Measurements from ENCODE around the gene TTC7B. TPM values are rescaled to one million over a fixed set of nuclear protein-coding genes. Genes with fewer than 3 reads are reported as not detected.

Gene TTC7B
- total RNA-seq, 1 donor from 2014 or later: 46.0 TPM

DNA sequence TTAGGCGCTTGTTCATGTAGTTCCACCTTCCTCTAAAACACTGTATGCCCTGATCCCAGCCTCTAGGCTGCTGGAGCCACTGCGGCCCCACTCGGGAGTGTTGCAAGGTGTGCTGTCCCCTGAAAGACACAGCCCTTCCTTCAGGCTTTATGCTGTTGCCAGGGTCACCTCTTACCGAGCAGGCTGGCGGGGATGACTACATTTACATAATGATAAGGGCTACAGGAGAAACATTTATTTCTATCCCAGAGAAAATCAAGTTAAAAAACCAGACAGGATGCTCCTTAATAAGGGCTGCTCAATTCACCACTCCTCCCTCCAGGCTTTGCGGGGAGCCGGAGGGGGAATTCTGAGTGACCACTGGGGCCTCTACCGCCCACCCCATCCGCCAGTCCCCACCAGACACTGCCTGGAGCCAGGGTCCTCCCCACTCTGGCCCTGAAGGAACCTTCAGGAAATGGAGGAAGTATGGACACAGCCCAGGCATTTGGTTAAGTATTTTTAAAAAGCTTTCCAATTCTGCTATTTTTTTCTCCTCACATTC lies 200.6 kb downstream of the TTC7B start:
- Histone ChIP-seq H3K36me3 (ENCODE audit: control insufficient read depth, insufficient read depth, low read length) (no peaks in the 10 kb centered on the region), H3K27me3 (ENCODE audit: control insufficient read depth, insufficient read depth, low read length) (no peaks in the 10 kb centered on the region), H3K4me3 (ENCODE audit: low read depth, low read length) (no peak overlapping the region)
- TF ChIP-seq, protein P1, sequence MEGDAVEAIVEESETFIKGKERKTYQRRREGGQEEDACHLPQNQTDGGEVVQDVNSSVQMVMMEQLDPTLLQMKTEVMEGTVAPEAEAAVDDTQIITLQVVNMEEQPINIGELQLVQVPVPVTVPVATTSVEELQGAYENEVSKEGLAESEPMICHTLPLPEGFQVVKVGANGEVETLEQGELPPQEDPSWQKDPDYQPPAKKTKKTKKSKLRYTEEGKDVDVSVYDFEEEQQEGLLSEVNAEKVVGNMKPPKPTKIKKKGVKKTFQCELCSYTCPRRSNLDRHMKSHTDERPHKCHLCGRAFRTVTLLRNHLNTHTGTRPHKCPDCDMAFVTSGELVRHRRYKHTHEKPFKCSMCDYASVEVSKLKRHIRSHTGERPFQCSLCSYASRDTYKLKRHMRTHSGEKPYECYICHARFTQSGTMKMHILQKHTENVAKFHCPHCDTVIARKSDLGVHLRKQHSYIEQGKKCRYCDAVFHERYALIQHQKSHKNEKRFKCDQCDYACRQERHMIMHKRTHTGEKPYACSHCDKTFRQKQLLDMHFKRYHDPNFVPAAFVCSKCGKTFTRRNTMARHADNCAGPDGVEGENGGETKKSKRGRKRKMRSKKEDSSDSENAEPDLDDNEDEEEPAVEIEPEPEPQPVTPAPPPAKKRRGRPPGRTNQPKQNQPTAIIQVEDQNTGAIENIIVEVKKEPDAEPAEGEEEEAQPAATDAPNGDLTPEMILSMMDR (IDR thresholded peaks at IDR 0.05; ENCODE audit: insufficient read depth, low read length, poor library complexity, severe bottlenecking): no peak
- no peak for DNase-seq (ENCODE audit: low read depth)

DNA sequence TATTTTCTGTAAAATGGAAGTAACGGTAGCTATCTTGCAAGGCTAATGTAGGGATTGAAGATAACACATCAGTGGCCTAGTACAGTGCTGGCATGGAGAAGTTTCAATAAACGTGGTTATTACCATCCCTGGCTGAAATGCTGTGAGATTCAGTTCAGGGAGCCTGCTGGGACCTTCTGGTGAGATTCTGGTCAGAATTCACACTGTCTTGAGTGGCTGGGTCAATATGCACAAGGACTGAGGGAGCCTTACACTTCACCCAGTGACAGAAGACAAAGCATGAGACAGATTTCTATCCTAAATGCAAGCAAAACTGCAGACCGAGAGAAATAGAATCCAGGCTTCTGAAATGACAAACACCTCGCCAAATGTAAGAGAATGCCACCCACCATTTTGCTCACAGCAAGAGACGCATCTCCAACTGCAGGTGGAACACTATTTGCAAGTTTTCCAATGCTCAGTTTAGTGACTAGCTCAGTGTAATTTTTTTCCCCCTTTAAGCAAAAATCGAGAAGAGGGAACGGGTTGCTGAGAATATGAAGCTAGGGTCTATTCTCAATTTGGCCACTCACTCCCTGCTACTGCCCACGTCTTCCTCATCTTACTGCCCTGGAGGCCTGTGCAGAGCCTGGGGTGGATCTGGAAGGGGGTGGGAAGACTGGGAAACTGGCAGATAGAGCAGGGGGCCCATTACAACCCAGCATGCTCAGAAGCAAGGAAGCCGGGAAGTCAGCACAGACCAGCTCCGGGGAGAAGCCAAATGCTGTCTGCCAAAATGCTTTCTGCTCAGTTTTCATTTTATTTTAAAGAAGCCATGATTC lies 201.3 kb downstream of the TTC7B start:
- DNase-seq (ENCODE audit: low read depth): no peak
- Histone ChIP-seq H3K4me3 (ENCODE audit: low read depth, low read length) (no peak overlapping the region), H3K36me3 (ENCODE audit: control insufficient read depth, insufficient read depth, low read length) (no peaks in the 10 kb centered on the region), H3K27me3 (ENCODE audit: control insufficient read depth, insufficient read depth, low read length) (no peaks in the 10 kb centered on the region)
- TF ChIP-seq, protein P1 (IDR thresholded peaks at IDR 0.05; ENCODE audit: insufficient read depth, low read length, poor library complexity, severe bottlenecking): no peak

- Histone ChIP-seq H3K27me3 (ENCODE audit: control insufficient read depth, insufficient read depth, low read length) (no peaks in the 10 kb centered on the region), H3K36me3 (ENCODE audit: control insufficient read depth, insufficient read depth, low read length) (no peaks in the 10 kb centered on the region), H3K4me3 (ENCODE audit: low read depth, low read length) (no peak overlapping the region)
- TF ChIP-seq, protein P1 (IDR thresholded peaks at IDR 0.05; ENCODE audit: insufficient read depth, low read length, poor library complexity, severe bottlenecking): no peak
- no peak for DNase-seq (ENCODE audit: low read depth)
These were observed 202.2 kb downstream of the TTC7B start for GRCh38 chr14:90613997-90614396.

GRCh38 chr14:90613453-90613852 lies 202.8 kb downstream of the TTC7B start:
- no peaks in the 10 kb centered on the region for H3K36me3 ChIP-seq (ENCODE audit: control insufficient read depth, insufficient read depth, low read length)
- TF ChIP-seq, protein P1 (IDR thresholded peaks at IDR 0.05; ENCODE audit: insufficient read depth, low read length, poor library complexity, severe bottlenecking): no peak

DNA sequence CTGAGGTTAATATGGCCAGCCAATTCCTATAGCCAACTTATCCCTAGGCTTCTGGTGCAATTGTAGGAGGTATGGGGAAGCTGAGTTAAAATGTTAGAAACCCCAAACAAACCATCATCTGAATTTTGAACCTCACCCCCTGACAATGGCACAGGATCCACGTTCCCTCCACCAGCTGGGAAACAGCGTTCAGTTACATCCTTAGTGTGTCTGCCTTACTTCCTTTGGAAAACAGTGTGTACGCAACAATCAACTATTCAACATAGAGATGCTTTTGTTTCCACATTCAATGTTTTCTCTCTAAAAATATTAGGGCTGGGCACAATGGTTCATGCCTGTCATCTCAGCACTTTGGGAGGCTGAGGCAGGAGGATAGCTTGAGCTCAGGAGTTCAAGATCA lies 203.4 kb downstream of the TTC7B start:
- TF ChIP-seq, protein P1 (IDR thresholded peaks at IDR 0.05; ENCODE audit: insufficient read depth, low read length, poor library complexity, severe bottlenecking): no peak
- Histone ChIP-seq H3K36me3 (ENCODE audit: control insufficient read depth, insufficient read depth, low read length) (no peaks in the 10 kb centered on the region), H3K4me3 (ENCODE audit: low read depth, low read length) (no peak overlapping the region), H3K27me3 (ENCODE audit: control insufficient read depth, insufficient read depth, low read length) (no peaks in the 10 kb centered on the region)
- DNase-seq (ENCODE audit: low read depth): no peak

More at GRCh38 chr14:90613453-90613852, 202.8 kb downstream of the TTC7B start:
- no peak overlapping the region for H3K4me3 ChIP-seq (ENCODE audit: low read depth, low read length)
- DNase-seq (ENCODE audit: low read depth): no peak
- no peaks in the 10 kb centered on the region for H3K27me3 ChIP-seq (ENCODE audit: control insufficient read depth, insufficient read depth, low read length)
